GM12865 (cell line): ENCODE measurements around the gene CDKL2.
"Not testable (repeated sequence)": the region's sequence is repeated elsewhere in the genome, so short reads cannot be mapped to it uniquely, and the experiment has no call there.

ENCODE experiments used
- DNase-seq: peaks from one replicate; pipeline ENCODE4 v3.0.0; 2010; ENCODE audit warnings: low read depth
- H3K4me3 ChIP-seq: 2 replicates; pipeline ENCODE4 v1.5.1; 2011; ENCODE audit warnings: mild to moderate bottlenecking, low read depth, low read length, control low read depth
- CTCF ChIP-seq: IDR thresholded peaks from 2 replicates; pipeline ENCODE4 v1.5.1; 2011; ENCODE audit warnings: low read length, control low read depth, low read depth, inconsistent platforms; ENCODE audit not compliant: insufficient read depth; ENCODE audit errors: missing control alignments

Gene CDKL2

GRCh38 chr4:75672461-75673026 is 42.2 kb upstream of the CDKL2 start:
- no peak for TF ChIP-seq CTCF
- H3K4me3 ChIP-seq: peak overlapping the region; percentile 99
- peak; percentile 85 for DNase-seq

- no peak for DNase-seq
- no peak for TF ChIP-seq CTCF
- H3K4me3 ChIP-seq: peak overlapping the region; percentile 99
These were observed 41.6 kb upstream of the CDKL2 start for GRCh38 chr4:75671802-75672421.

- no peak overlapping the region for H3K4me3 ChIP-seq
- no peak for DNase-seq
- TF ChIP-seq CTCF: no peak
These were observed 38.3 kb upstream of the CDKL2 start for GRCh38 chr4:75668596-75668995.

- not testable (repeated sequence) for H3K4me3 ChIP-seq, DNase-seq
These were observed 37.3 kb upstream of the CDKL2 start for GRCh38 chr4:75667636-75668035.

- DNase-seq: no peak
- H3K4me3 ChIP-seq: no peak overlapping the region
- TF ChIP-seq CTCF: no peak
These were observed 36.0 kb upstream of the CDKL2 start for GRCh38 chr4:75666299-75666698.

- DNase-seq, H3K4me3 ChIP-seq: not testable (repeated sequence)
These were observed 34.3 kb upstream of the CDKL2 start for GRCh38 chr4:75664604-75665003.

GRCh38 chr4:75662626-75663025 is 32.3 kb upstream of the CDKL2 start:
- no peak overlapping the region for H3K4me3 ChIP-seq
- TF ChIP-seq CTCF: no peak
- no peak for DNase-seq

DNA sequence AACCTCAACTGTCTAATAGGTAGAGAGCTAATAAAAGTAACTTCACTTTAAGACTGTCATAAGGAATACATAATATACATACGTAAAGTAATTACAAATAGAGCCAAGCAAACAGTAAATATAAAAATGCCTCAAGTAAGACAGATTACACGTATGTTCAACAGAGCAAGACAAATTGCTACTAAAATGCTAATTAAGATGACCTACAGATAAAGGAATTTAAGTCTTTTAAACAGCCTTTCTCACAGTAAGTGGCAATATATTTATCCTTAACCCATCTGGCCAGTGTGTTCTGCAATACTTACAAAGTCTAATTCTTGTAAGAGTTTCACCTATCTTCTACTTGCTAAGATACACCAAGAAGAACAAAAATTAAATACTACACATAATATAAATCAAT is 30.2 kb upstream of the CDKL2 start:
- H3K4me3 ChIP-seq: no peak overlapping the region
- no peak for DNase-seq
- no peak for TF ChIP-seq CTCF
